Posterior vena cava (tissue), 2 donors: Measurements from ENCODE around the gene AFF3. TPM values are rescaled to one million over a fixed set of nuclear protein-coding genes. Genes with fewer than 3 reads are reported as not detected.

Source experiments
- DNase-seq: peaks from one replicate; pipeline ENCODE4 v3.0.0-alpha.2; 2020; ENCODE audit warnings: low spot score
- intact Hi-C, 2 donors: fragments of 100-400 bp; cut with DNase I; formaldehyde crosslinking; loops; one replicate each; pipeline versions ENCODE4 v1.14.1 to v1.14.2; 2022 to 2023
- total RNA-seq, 2 donors: library from RNA; stranded (reverse); fragmentation: NEBNext Ultra II Directional; extraction: Animal tissue kit (Norgen Biotek cat#: 25700); gene quantifications; one replicate each; pipeline ENCODE4 v1.2.1, GENCODE V29; 2021
- donor health status: DM: yes; HTN: yes; CAD: no.
- donor health status: DM: yes; HTN: yes; CAD: no.

AFF3 gene
- total RNA-seq, 2 donors from 2014 or later, result 15.5 to 26.4 TPM

GRCh38 chr2:99496021-99496420 lies 646.4 kb downstream of the AFF3 start:
- intact Hi-C loops, result no loop called here
- no peak for DNase-seq

Other genes starting within 250 kb of the AFF3 start
- gene LONRF2, start 179.9 kb upstream of the AFF3 start, total RNA-seq, result 10 to 100 TPM; 15.7 to 19.2 TPM